Neural progenitor cell (in vitro differentiated cells): Measurements from ENCODE around the gene NSUN6. TPM values are rescaled to one million over a fixed set of nuclear protein-coding genes. Genes with fewer than 3 reads are reported as not detected.

ENCODE experiments used
- DNase-seq: peaks from one replicate; pipeline ENCODE4 v3.0.0-alpha.2; 2016; ENCODE audit warnings: low spot score
- H2AFZ ChIP-seq: fragments of 200-600 bp; sonication (generic); replicated peaks from 2 replicates; pipeline ENCODE4 v1.6.1; 2016; ENCODE audit warnings: antibody characterized with exemption
- H3F3A ChIP-seq: fragments of 200-600 bp; sonication (generic); 2 replicates; pipeline ENCODE4 v1.6.1; 2016; ENCODE audit warnings: antibody characterized with exemption, low read depth
- H3K27ac ChIP-seq: fragments of 200-600 bp; sonication (generic); 2 replicates; pipeline ENCODE4 v1.5.1; 2016; ENCODE audit warnings: mild to moderate bottlenecking
- H3K27me3 ChIP-seq: fragments of 200-600 bp; sonication (generic); 2 replicates; pipeline ENCODE4 v1.6.1; 2016; ENCODE audit warnings: mild to moderate bottlenecking, moderate library complexity
- H3K36me3 ChIP-seq: fragments of 200-600 bp; sonication (generic); 2 replicates; pipeline ENCODE4 v1.5.1; 2016
- H3K4me1 ChIP-seq: fragments of 200-600 bp; sonication (generic); 2 replicates; pipeline ENCODE4 v1.6.1; 2016; ENCODE audit warnings: mixed run types
- H3K4me2 ChIP-seq: fragments of 200-600 bp; sonication (generic); 2 replicates; pipeline ENCODE4 v1.6.1; 2016
- H3K4me3 ChIP-seq: fragments of 200-600 bp; sonication (generic); 2 replicates; pipeline ENCODE4 v1.5.1; 2016
- H3K79me2 ChIP-seq: fragments of 200-600 bp; sonication (generic); 2 replicates; pipeline ENCODE4 v1.6.1; 2016; ENCODE audit warnings: low read depth
- H3K9ac ChIP-seq: fragments of 200-600 bp; sonication (generic); 2 replicates; pipeline ENCODE4 v1.6.1; 2016
- H3K9me3 ChIP-seq: fragments of 200-600 bp; sonication (generic); 2 replicates; pipeline ENCODE4 v1.5.1; 2016; ENCODE audit warnings: low read depth
- H4K20me1 ChIP-seq: fragments of 200-600 bp; sonication (generic); 2 replicates; pipeline ENCODE4 v1.6.1; 2016; ENCODE audit warnings: low read depth
- H3K27ac Mint-ChIP-seq: 3 replicates; pipeline ENCODE4 v1.8.0; 2021; ENCODE audit warnings: mixed read lengths
- H3K27me3 Mint-ChIP-seq: 2 replicates; pipeline ENCODE4 v1.8.0; 2022; ENCODE audit warnings: low read depth, mild to moderate bottlenecking, inconsistent platforms, moderate library complexity, mixed read lengths; ENCODE audit not compliant: insufficient read depth
- H3K36me3 Mint-ChIP-seq: 3 replicates; pipeline ENCODE4 v1.8.0; 2021; ENCODE audit warnings: mixed read lengths
- H3K4me1 Mint-ChIP-seq: 3 replicates; pipeline ENCODE4 v1.8.0; 2021; ENCODE audit warnings: mixed read lengths
- H3K4me3 Mint-ChIP-seq: 3 replicates; pipeline ENCODE4 v1.8.0; 2021; ENCODE audit warnings: mild to moderate bottlenecking, moderate library complexity, mixed read lengths
- H3K9me3 Mint-ChIP-seq: 3 replicates; pipeline ENCODE4 v1.8.0; 2020; ENCODE audit warnings: mixed read lengths
- EZH2 ChIP-seq: fragments of 200-600 bp; sonication (generic); IDR thresholded peaks from 2 replicates; pipeline ENCODE4 v1.6.1; 2017; ENCODE audit warnings: antibody characterized with exemption, mild to moderate bottlenecking, moderate library complexity
- EZH2phosphoT487 ChIP-seq: fragments of 200-600 bp; sonication (generic); IDR thresholded peaks from 2 replicates; pipeline ENCODE4 v1.6.1; 2017; ENCODE audit warnings: antibody characterized with exemption
- total RNA-seq: library from RNA; depleted of rRNA; stranded (reverse); fragments of >200 nt; gene quantifications from 2 replicates; pipeline ENCODE4 v1.2.3, GENCODE V29; 2015; ENCODE audit warnings: low replicate concordance
- TF ChIP-seq, protein P1 (sequence below): fragments of 200-600 bp; sonication (generic); IDR thresholded peaks from 2 replicates; pipeline ENCODE4 v1.5.1; 2017; ENCODE audit warnings: antibody characterized with exemption, mild to moderate bottlenecking

NSUN6 gene
- total RNA-seq, 1 donor from 2014 or later, result 21.9 TPM

GRCh38 chr10:18689498-18689897, 38.1 kb upstream of the NSUN6 start:
- TF ChIP-seq, protein P1, sequence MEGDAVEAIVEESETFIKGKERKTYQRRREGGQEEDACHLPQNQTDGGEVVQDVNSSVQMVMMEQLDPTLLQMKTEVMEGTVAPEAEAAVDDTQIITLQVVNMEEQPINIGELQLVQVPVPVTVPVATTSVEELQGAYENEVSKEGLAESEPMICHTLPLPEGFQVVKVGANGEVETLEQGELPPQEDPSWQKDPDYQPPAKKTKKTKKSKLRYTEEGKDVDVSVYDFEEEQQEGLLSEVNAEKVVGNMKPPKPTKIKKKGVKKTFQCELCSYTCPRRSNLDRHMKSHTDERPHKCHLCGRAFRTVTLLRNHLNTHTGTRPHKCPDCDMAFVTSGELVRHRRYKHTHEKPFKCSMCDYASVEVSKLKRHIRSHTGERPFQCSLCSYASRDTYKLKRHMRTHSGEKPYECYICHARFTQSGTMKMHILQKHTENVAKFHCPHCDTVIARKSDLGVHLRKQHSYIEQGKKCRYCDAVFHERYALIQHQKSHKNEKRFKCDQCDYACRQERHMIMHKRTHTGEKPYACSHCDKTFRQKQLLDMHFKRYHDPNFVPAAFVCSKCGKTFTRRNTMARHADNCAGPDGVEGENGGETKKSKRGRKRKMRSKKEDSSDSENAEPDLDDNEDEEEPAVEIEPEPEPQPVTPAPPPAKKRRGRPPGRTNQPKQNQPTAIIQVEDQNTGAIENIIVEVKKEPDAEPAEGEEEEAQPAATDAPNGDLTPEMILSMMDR, result peak; percentile 67
- TF ChIP-seq EZH2phosphoT487, result no peak
- H3K4me1 Mint-ChIP-seq, result peaks cover 5% of the 10 kb centered on the region
- H3K36me3 Mint-ChIP-seq, result no peaks in the 10 kb centered on the region
- no peak overlapping the region for H3K27ac Mint-ChIP-seq
- H3K4me2 ChIP-seq, result no peak overlapping the region
- peaks cover 8% of the 10 kb centered on the region for H3K27me3 Mint-ChIP-seq
- H3K9ac ChIP-seq, result no peak overlapping the region
- no peak overlapping the region for H3K4me3 ChIP-seq
- H3K4me3 Mint-ChIP-seq, result no peak overlapping the region
- H3K4me1 ChIP-seq, result no peaks in the 10 kb centered on the region
- no peak overlapping the region for H3K27ac ChIP-seq
- H3K79me2 ChIP-seq, result no peaks in the 10 kb centered on the region
- H3F3A ChIP-seq, result no peaks in the 10 kb centered on the region
- peak; percentile 7 for DNase-seq
- no peaks in the 10 kb centered on the region for H3K9me3 ChIP-seq
- H3K9me3 Mint-ChIP-seq, result no peaks in the 10 kb centered on the region
- H3K27me3 ChIP-seq, result no peaks in the 10 kb centered on the region
- H2AFZ ChIP-seq, result no peak overlapping the region
- no peaks in the 10 kb centered on the region for H3K36me3 ChIP-seq
- no peaks in the 10 kb centered on the region for H4K20me1 ChIP-seq

GRCh38 chr10:18687706-18688105, 36.3 kb upstream of the NSUN6 start:
- peaks cover 8% of the 10 kb centered on the region for H3K36me3 Mint-ChIP-seq
- TF ChIP-seq EZH2 (no peak), EZH2phosphoT487 (no peak)
- TF ChIP-seq, protein P1, result no peak
- no peaks in the 10 kb centered on the region for H4K20me1 ChIP-seq

DNA sequence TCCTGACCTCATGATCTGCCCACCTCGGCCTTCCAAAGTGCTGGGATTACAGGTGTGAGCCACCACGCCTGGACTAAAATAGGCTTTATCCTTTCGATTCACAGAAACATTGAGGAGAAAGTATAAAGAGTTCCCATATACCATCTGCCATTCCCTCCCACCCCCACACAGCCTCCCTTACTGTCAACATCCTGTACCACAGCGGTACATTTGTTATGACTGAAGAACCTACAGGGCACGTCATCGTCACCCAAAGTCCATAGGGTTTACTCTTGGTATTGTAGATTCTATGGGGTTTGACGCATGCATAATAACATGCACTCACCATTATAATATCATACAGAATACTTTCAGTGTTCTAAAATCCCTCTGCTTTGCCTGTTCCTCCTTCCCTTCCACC, 35.8 kb upstream of the NSUN6 start:
- H3K4me2 ChIP-seq, result no peak overlapping the region
- DNase-seq, result no peak
- H3K9me3 Mint-ChIP-seq, result no peaks in the 10 kb centered on the region
- H4K20me1 ChIP-seq, result no peaks in the 10 kb centered on the region
- H3K36me3 ChIP-seq, result no peaks in the 10 kb centered on the region
- H3K36me3 Mint-ChIP-seq, result peaks cover 8% of the 10 kb centered on the region
- no peaks in the 10 kb centered on the region for H3K4me1 ChIP-seq
- H3F3A ChIP-seq, result no peaks in the 10 kb centered on the region
- no peak overlapping the region for H2AFZ ChIP-seq
- H3K4me3 ChIP-seq, result no peak overlapping the region
- H3K27ac Mint-ChIP-seq, result no peak overlapping the region
- H3K9me3 ChIP-seq, result no peaks in the 10 kb centered on the region
- no peak overlapping the region for H3K4me3 Mint-ChIP-seq
- no peak overlapping the region for H3K27ac ChIP-seq
- H3K27me3 Mint-ChIP-seq, result peaks cover 3% of the 10 kb centered on the region
- H3K9ac ChIP-seq, result no peak overlapping the region
- TF ChIP-seq, protein P1, result no peak
- no peak for TF ChIP-seq EZH2phosphoT487
- no peak for TF ChIP-seq EZH2
- H3K27me3 ChIP-seq, result no peaks in the 10 kb centered on the region
- no peaks in the 10 kb centered on the region for H3K79me2 ChIP-seq
- peaks cover 5% of the 10 kb centered on the region for H3K4me1 Mint-ChIP-seq

More at GRCh38 chr10:18687706-18688105, 36.3 kb upstream of the NSUN6 start:
- no peaks in the 10 kb centered on the region for H3K9me3 ChIP-seq
- H3K27ac ChIP-seq, result no peak overlapping the region
- H3K4me3 Mint-ChIP-seq, result no peak overlapping the region
- no peaks in the 10 kb centered on the region for H3F3A ChIP-seq
- H3K27me3 Mint-ChIP-seq, result peaks cover 3% of the 10 kb centered on the region
- H3K4me1 ChIP-seq, result no peaks in the 10 kb centered on the region
- H3K4me1 Mint-ChIP-seq, result peaks cover 5% of the 10 kb centered on the region
- no peak overlapping the region for H3K9ac ChIP-seq
- no peak overlapping the region for H2AFZ ChIP-seq
- no peak overlapping the region for H3K4me3 ChIP-seq
- H3K27ac Mint-ChIP-seq, result no peak overlapping the region
- no peak for DNase-seq
- H3K27me3 ChIP-seq, result no peaks in the 10 kb centered on the region
- H3K4me2 ChIP-seq, result no peak overlapping the region
- no peaks in the 10 kb centered on the region for H3K79me2 ChIP-seq
- no peaks in the 10 kb centered on the region for H3K36me3 ChIP-seq
- no peaks in the 10 kb centered on the region for H3K9me3 Mint-ChIP-seq
